DMS79 treated with DMSO at 0.1 percent for 48 hours (cell line): ENCODE measurements around the gene FMO5.
"Not testable (repeated sequence)": the region's sequence is repeated elsewhere in the genome, so short reads cannot be mapped to it uniquely, and the experiment has no call there.

Experiments
- DNase-seq: peaks from one replicate; lab custom pipeline; 2025; lab: John Stamatoyannopoulos, UW

FMO5 gene

DNA sequence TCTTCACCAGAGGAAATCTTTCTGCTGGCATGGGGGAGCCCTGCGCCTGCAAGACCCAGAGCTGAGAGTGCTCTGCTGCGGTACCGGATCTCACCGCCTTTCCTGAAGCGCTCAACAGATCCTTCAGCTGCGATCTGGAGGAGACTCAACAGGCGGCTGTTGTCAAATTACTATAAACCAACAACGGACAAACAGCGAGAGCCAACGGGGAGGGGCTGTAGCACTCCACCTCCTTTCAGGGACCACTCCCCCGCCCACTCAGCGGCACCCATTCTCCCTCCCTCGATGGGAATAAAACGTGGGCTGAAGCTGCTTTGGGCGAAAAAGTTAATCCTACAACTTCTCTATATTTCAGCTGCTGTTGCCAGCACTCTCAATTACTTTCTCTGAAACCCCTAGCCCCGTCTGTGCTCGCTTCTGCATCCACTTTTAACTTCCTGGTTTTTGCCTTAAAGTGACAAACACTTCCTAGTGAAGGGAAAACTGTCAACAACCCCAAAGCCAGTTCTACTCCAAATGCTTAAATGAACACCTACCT, at the start of gene FMO5:
Gene FMO5 (minus strand): TSS at position 147 of the 538 bp plus-strand sequence. CDS start 310 bp downstream, outside the sequence.
- peak; percentile 63 for DNase-seq

DNA sequence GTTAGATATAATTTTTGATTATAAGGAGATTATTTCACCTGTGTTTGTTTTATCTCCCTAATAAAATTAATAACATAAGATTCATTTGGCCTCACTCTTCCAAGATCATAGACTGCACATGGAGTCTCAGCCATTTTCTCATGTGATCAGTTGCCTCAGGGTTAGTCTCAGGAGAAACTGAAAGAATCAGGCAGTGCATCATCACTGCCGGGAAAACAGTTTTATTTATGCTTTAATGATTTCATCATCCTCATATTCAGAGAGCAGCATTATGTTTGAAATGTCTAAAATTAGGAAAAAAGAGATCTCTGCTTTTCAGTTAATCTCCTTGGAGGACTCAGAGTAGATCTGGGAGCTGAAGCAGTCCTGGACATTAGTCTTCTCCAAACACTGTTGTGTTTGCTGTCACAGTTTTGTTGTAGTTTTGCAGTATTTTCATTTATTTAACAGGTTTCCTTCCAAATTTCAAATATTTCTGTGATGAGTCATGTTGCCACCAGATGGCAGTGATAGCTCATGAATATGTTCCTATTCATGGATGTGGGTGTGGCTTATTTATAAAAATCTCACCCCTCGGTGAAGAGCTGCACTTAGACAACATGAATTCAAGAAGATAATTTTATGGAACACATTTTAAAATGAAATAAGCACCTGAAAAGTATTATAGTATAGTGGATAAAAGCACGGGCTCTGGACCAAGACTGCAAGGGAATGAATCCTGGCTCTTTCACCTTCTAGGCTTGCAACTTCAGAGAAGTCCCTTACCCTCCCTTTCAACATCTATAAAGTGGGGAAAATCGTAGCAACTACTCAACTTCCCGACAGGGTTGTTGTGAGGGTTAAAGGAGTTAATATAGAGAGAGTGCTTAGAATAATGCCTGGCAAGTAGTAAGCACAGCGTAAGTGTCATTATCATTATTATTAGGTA, 48.5 kb upstream of the FMO5 start:
- DNase-seq, result peak; percentile 21

DNA sequence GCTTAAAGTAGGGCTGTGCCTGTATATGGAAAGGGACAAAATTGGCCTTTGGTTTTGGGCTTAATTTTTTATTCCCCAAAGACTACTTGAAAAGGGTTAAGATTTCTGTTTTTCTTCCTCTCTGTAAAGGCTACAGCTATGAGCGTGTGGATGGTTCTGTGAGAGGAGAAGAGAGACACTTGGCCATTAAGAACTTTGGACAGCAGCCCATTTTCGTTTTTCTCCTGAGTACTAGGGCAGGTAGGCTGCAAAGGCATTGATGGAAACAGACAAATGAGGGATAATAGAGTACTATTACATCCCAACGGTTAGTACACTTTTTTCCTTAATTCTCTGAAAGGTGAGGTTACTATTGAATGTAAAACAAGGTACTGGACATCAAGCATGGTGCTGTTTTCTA, 46.9 kb upstream of the FMO5 start:
- peak; percentile 67 for DNase-seq

- DNase-seq, result peak; percentile 8
Observed at GRCh38 chr1:147270721-147271120, 45.6 kb upstream of the FMO5 start.

- no peak for DNase-seq
Observed at GRCh38 chr1:147267711-147268110, 42.6 kb upstream of the FMO5 start.

GRCh38 chr1:147266381-147266780, 41.2 kb upstream of the FMO5 start:
- DNase-seq, result no peak

DNA sequence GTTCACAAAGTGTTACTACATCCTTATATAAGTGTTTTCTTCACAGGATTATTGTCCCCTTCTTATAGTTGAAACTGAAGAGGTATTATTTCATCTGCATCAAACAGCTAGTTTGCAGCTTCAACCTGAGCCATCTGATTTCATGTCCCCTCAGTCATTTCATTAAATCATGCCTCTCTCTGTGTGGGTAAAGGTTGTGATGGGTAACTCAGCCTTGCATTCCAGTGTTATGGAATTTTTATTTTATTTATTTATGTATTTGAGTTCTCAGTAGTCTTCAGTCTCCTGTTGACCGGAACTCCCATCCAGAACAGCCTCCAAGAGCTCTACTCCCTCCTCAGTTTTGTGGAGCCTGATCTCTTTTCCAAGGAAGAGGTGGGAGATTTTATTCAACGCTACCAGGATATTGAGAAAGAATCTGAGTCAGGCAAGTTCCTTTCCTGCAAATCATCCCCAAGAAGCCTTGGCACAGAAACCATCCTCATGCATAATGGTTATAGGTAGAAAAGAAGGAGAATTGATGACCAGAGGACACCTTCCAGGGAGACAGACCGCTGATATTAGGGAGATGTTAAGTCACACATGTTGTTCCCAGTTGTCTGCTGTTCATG, 39.1 kb upstream of the FMO5 start:
- no peak for DNase-seq

- no peak for DNase-seq
Observed at GRCh38 chr1:147260956-147261355, 35.8 kb upstream of the FMO5 start.

- no peak for DNase-seq
Observed at GRCh38 chr1:147252540-147252939, 27.4 kb upstream of the FMO5 start.

DNA sequence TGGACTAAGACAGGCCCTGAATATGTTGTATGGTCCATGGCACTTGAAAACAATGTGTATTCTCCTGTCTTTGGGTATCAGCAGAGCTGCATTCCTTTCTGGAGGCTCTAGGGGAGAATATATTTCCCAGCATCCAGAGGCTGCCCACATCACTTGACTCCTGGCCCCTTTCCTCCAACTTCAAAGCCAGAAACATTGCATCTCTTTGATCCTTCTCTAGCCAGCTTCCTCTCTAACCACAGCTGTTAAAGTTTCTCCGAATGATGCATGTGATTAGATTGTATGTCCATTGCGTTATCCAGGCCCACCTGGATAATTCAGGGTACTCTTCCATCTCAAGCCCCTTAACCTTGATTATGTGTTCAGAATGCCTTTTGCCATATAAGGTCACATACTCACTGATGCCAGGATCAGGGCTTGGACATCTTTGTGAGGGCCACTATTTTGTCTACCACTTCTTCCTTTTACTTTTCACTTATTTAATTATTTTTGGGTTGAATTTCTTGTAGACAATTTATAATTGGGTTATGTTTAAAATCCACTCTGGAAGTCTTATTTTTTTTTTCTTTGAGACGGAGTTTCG, 22.6 kb upstream of the FMO5 start:
- no peak for DNase-seq

DNA sequence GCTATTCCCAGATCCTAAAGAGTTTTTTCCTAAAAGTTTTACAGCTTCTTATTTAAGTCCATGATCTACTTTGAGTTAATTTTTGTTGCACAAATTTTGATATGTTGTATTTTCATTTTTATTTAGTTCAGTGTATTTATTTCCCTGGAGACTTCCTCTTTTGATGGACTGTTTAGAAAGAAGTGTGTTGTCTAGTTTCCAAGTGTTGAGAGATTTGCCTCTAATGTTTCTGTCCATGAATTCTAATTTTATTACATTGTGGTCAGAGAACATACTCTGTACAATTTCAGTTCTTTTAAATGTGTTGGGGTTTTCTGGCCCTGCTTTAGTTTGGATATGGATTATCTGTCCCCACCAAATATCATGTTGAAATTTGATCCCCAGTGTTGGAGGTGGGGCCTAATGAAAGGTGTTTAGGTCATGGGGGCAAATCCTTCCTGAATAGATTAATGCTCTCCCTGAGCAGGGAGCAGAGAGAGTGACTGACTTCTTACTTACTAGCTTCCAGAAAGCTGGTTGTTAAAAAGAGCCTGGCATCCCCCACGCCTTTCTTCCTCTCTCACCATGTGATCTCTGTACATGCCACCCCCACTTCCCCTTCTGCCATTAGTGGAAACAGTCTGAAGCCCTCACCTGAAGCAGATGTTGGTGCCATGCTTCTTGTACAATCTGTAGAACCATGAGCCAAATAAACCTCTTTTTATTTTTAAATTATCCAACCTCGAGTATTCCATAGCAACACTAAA, 21.9 kb upstream of the FMO5 start:
- DNase-seq, result no peak

DNA sequence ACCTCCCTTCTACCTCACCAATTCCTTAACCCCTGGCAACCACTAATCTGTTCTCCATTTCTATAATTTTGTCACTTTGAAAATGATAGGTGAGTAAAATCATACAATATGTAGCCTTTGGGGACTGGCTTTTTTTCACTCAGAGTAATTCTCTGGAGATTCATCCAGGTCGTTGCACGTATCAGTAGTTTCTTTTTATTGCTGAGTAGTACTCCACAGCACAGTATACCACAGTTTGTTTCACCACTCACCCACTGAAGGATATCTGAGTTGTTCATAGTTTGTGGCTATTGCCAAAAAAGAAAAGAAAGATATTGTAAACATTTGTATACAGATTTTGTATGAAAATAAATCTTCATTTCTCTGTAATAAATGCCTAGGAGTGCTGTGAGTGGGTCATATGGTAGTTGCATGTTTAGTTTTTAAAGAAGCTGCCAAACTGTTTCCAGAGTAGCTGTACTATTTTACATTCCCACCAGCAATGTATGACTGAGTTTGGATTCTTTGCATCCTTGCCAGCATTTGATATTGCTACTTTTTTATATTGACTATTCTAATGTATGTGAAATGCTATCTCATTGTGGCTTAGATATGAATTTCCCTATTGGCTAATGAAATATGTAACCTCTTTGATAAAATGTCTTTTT, 21.0 kb upstream of the FMO5 start:
- DNase-seq, result no peak

- DNase-seq, result no peak
Observed at GRCh38 chr1:147245586-147246021, 20.5 kb upstream of the FMO5 start.

- DNase-seq, result no peak
Observed at GRCh38 chr1:147245129-147245528, 20.0 kb upstream of the FMO5 start.

- DNase-seq, result no peak
Observed at GRCh38 chr1:147243841-147244240, 18.7 kb upstream of the FMO5 start.

DNA sequence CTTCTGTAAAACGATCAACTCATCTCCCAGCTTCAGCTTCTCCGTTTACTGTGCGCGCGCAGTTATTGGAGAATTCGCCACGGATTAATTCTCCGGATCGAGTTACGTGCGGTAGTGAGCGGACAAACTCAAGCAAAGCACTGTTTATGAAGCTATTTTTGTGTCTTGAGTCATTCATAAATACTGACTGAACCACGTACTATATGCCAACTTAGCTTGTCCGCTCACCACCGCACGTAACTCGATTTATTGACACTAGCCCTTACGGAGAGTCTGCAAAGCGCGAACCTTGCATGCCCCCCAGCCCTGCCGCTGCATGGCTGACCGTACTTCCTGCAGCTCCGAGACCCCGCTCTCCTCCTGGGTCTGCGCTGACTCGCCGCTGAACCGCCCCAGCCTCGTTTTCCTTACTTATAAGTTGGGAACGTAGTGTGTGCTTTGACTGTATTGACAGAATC, 18.1 kb upstream of the FMO5 start:
- peak; percentile 59 for DNase-seq

DNA sequence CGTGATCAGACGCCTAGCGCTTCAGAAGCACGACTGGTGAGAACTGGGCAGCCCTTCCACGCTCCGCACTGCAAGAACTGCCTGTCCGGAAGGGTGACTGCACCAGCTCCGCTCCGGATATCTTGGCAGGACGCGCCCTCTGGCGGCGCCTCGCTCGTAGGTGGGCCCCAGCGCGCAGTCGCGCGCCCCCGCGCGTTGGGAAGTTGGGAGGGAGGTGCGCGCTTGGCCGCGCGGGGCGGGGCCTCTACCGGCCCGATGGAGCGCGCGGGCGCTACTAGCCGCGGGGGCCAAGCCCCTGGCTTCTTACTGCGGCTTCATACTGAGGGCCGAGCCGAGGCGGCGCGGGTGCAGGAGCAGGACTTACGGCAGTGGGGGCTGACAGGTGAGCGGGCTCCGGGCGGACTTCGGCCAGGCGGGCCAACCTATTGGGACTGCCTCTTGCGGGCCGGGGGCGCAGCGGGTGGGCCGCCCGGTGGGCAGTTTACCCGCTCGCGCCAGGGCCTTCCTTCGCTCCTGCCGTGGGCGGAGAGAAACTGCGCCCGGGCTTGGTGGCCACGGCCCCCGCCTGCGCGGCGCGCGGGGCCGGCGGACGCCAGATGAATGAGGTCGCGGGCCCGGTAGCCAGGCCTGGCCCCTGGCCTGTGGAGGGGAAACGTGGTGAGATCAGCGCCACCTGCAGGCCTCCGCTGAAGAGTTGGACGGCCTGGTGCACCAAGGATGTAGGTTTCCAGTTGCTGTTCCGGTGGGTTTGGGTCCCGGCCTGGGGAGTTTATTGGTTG, 17.5 kb upstream of the FMO5 start, which contains the start of gene CHD1L:
Gene CHD1L (plus strand): TSS at position 236 of the 779 bp plus-strand sequence. CDS start 20 bp downstream, at position 256.
- peak; percentile 85 for DNase-seq

DNA sequence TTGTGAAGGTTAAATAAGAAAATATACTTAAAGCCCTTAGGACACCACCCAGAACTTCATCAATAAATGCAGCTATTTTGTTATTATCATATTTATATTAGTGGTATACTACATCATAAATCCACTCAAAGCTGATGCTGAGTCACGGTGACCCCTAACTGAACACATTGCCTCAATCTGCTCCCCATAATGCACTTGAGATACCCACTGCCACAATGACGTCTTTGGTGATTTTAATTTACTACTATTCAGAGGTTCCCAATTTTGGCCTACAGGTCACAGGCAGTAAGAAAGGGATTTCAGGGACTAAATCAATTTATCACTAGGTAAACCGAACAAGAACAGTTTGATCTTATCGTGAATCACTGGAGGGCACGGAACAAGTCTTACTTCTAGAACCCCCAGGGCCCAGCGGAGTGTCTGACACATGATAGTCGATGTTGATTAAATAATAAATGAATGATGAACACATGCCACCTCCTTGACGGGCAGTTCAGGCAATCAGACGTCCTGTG, 16.9 kb upstream of the FMO5 start:
- DNase-seq, result no peak

- not testable (repeated sequence) for DNase-seq
Observed at GRCh38 chr1:147240131-147240721, 15.1 kb upstream of the FMO5 start.
